CMK (cell line): Measurements from ENCODE around the gene GPX4.

Source experiments
- DNase-seq: peaks from one replicate; pipeline ENCODE4 v3.0.0-alpha.2; 2010; ENCODE audit warnings: low read depth

The GPX4 gene

GRCh38 chr19:1102407-1103131, 1.2 kb upstream of the GPX4 start:
- no peak for DNase-seq

GRCh38 chr19:1103132-1103707, 574 bp upstream of the GPX4 start:
- no peak for DNase-seq

GRCh38 chr19:1104311-1105007, 665 bp downstream of the GPX4 start:
- no peak for DNase-seq

GRCh38 chr19:1105008-1105872, 1.4 kb downstream of the GPX4 start:
- DNase-seq, result no peak

GRCh38 chr19:1105873-1106840, 2.4 kb downstream of the GPX4 start:
- no peak for DNase-seq

GRCh38 chr19:1106841-1107660, 3.3 kb downstream of the GPX4 start:
- no peak for DNase-seq

- DNase-seq, result no peak
Observed at GRCh38 chr19:1107661-1108261, 4.0 kb downstream of the GPX4 start.

- no peak for DNase-seq
Observed at GRCh38 chr19:1108291-1109031, 4.7 kb downstream of the GPX4 start.

- DNase-seq, result no peak
Observed at GRCh38 chr19:1109032-1109551, 5.3 kb downstream of the GPX4 start.

GRCh38 chr19:1109697-1110671, 6.2 kb downstream of the GPX4 start:
- no peak for DNase-seq

GRCh38 chr19:1110809-1111640, 7.2 kb downstream of the GPX4 start:
- no peak for DNase-seq

GRCh38 chr19:1111641-1112267, 8.0 kb downstream of the GPX4 start:
- no peak for DNase-seq

GRCh38 chr19:1112268-1113029, 8.7 kb downstream of the GPX4 start:
- no peak for DNase-seq

GRCh38 chr19:1113030-1113985, 9.5 kb downstream of the GPX4 start:
- peak; percentile 87 for DNase-seq
